Measurements from ENCODE around the gene SLX9.

The SLX9 gene

DNA sequence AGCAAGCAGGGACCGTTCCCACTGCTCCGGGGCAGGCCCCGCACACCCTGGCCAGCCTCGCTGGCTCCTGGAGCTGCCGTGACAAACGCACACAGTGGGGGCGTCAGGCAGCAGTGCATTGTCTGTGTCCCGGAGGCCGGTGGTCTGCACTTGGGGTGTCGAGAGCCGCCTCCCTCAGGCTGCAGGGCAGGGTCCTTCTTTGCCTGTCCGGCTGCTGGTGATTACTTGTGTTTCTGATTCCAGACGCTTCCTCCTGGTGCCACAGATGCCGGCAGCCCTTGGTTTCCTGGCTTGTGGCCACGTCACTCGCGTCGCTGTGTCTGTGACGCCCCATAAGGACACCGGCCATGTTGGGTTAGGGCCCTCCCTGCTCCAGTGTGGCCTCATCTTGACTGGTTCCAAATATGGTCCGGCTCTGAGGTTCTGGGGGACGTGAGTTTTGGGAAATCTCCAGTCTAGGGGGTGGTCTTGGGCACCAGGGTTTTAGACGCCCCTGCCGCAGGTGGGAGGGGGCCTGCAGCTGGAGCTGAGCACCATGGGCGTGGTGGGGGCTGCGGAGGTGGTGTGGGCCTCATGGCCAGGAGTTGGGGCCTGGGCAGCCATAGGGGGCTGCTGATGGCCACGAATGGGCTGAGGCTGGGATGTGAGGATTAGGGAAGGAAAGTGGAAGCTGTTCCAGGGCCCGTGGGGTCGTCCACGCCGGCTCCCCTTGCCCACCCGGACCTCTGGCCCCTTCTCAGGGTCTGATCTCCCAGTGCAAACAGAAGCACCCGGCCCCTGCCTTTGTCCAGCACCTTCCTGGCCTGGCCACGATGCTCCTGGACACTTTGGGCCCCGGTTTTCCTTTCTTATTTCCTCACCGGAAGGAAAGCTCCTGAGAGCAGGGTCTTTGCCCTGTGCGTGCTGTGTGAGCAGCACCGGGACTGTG, 41.0 kb downstream of the SLX9 start:
- no peak for DNase-seq

- no peak for DNase-seq
Observed at GRCh38 chr21:44982558-44983250, 42.9 kb downstream of the SLX9 start.

GRCh38 chr21:44983421-44984206, 43.8 kb downstream of the SLX9 start:
- DNase-seq: no peak

- no peak for DNase-seq
Observed at GRCh38 chr21:44984428-44984791, 44.6 kb downstream of the SLX9 start.

DNA sequence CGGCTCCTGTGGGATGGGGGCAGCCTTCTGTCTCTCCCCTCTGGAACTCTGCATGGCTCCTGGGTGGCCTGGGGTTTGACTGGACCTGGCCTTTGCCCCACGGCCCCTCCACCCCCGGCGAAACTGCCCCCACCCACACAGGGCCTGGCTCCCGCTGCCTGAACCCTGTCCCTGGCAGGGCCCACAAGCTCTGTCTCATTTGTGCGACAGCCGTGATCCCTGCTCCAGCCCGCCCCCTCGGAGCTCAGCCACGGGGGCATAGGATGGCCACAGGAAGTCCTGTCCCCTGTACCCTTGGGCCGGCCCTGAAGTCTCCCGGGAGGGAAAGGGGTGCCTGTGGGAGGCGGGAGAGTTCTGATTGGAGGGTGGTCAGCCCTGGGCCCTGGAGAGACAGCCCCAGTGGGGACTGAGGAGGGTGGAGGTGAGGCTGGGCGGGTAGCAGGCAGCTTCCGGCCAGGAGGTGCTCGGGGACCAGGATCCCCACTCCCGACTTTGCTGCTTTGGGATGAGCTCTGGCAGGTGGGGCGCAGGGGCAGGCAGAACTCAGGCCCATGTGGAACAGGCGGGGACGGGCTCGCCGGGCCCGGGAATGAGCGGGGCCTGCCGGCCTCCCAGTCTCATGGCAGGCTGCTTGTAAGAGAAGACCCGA, 45.1 kb downstream of the SLX9 start:
- DNase-seq: no peak

DNA sequence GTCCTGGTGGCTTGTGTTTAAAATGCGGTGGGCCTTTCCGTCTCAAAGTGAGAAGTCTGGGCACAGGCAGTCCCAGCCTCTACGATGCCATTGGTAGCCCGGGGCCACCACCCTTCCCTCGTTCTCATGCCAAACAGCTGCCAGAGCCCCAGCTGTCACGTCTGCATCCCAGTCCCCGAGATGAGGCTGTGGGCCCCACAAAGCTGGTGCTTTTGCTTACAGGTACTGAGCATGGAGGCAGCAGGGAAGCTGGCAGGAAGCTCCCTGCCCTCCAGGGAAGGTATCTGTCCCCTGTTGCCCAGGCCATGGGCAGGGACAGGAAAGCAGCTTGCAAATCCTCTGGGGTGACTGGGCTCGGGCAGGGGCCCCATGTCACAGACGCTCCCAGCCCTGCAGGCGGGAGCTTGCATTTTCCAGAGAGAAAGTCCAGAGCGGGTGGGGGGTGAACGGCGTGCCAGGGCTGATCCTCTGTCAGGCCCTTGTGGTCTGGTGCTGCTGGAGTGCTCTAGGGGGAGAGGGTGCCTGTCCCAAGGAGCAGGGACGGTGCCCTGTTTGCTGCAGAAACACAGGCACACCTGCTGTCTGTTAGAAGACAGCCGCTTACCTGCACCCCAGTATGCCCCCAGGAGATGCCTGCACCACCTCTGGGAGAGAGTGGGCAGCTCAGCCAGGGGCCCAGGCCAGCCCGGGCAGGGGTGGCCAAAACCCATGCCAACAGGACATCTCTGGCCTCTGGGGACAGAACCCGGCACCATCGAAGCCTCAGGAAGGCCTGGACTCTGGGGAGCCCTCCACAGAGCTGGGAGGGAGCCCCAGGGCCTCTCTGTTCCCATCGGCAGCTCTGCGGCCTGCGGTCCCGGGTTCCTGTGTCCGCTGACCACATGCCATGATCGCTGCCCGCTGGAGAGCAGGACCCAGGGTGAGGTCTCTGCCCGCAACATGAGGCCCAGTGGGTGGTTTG, 45.9 kb downstream of the SLX9 start:
- DNase-seq: no peak

- DNase-seq: no peak
Observed at GRCh38 chr21:44986471-44987291, 46.9 kb downstream of the SLX9 start.

- DNase-seq: no peak
Observed at GRCh38 chr21:44987301-44987885, 47.6 kb downstream of the SLX9 start.

DNA sequence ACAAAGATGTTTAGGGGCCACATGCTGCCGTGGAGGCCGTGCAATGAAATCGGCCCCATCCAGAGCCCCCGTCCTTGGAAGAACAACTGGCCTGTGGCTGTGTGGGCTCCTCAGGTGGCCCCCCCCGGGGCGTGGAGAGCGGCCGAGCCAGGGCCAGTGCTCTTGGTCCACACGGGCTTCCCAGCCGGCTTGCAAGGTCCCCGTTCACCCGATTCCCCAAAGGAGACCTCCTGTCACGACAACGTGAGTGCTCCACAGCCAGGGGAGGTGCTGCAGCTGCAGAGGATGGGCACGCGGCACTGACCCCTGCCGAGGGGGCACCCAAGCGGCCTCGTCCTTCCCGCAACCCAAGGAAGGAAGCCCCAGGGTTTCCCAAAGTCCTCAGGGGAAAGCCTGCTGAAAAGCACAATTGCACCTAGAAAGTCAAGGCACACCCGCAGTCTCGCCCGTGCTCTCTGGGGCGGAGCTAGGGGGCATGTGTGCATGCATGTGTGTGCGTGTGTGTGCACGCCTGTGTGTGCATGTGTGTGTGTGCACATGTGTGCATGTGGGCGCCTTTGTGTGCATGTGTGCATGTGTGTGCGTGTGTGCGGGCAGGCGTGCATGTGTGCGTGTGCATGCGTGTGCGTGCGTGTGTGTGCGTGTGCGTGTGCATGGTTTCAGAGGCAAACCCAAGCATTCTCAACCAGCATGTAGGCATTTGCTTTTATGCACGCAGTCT, 48.2 kb downstream of the SLX9 start:
- no peak for DNase-seq

DNA sequence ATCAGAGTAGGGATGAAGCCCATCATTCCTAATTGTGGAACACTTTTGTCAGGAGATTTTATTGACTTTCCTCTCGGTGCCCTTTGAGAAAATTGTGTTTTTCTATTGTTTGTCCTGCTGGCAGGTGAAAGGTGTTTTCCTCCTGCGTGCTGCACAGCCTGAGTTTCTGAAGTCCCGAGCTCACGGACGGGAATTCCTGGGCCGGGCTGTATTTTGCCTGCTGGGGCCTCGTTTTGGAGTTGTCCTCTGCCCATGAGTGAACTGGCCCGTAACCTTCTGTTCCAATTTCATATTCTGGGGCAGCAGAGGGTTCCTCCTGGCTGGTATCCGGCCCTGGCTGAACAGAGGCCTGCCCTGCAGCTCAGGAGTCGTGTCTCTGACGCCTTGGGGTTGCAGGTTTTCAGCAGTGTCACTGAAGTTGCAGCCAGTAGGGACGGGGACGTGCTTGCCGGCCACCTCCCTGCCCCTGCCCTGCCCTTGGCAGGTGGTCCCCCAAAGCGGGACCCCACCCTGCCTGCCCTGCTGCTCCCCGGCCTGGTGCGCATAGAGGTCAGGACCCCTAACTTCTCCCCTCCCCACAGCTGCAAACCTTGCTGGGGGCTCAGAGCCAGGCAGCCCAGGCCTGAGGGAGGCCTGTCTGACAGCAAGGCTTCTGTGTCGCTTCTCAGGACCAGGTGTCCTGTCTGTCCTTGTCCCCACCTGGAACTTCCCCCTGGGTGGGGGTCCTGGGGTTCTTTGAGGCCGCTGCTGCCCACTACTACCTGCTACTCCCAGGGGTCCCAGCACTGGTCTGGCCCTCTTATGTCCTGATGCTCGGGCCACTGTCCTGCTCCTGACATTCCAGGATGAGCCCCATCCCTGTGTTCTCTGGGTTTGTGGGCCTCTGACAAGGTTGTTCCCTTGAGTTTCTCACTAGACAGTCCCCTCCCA, 49.0 kb downstream of the SLX9 start:
- no peak for DNase-seq

- DNase-seq: no peak
Observed at GRCh38 chr21:44989537-44989886, 49.7 kb downstream of the SLX9 start.

- no peak for DNase-seq
Observed at GRCh38 chr21:44989943-44990780, 50.3 kb downstream of the SLX9 start.

- DNase-seq: no peak
Observed at GRCh38 chr21:44990921-44991320, 51.1 kb downstream of the SLX9 start.

- no peak for DNase-seq
Observed at GRCh38 chr21:44991538-44992483, 52.0 kb downstream of the SLX9 start.

- DNase-seq: no peak
Observed at GRCh38 chr21:44992608-44993031, 52.8 kb downstream of the SLX9 start.

GRCh38 chr21:44993321-44994046, 53.7 kb downstream of the SLX9 start:
- no peak for DNase-seq
